H9 (cell line): ENCODE results near the gene MUL1. TPM values are rescaled to one million over a fixed set of nuclear protein-coding genes. Genes with fewer than 3 reads are reported as not detected.

Experiments
- DNase-seq: peaks from one replicate; pipeline ENCODE4 v3.0.0-alpha.2; 2017
- H2AFZ ChIP-seq: one replicate; pipeline ENCODE4 v1.6.1; 2013; ENCODE audit warnings: mild to moderate bottlenecking, low read length, control low read depth, moderate library complexity
- H2AK5ac ChIP-seq: 2 replicates; pipeline ENCODE4 v1.6.1; 2013; ENCODE audit warnings: low read length, control low read depth, mixed read lengths; ENCODE audit not compliant: insufficient read length
- H2BK120ac ChIP-seq: one replicate; pipeline ENCODE4 v1.6.1; 2013; ENCODE audit warnings: low read depth, mild to moderate bottlenecking, low read length, control low read depth, inconsistent platforms; ENCODE audit not compliant: poor library complexity, severe bottlenecking
- H2BK12ac ChIP-seq: 2 replicates; pipeline ENCODE4 v1.6.1; 2013; ENCODE audit warnings: low read length, control low read depth, mixed read lengths, low read depth; ENCODE audit not compliant: insufficient read length
- H2BK15ac ChIP-seq: 2 replicates; pipeline ENCODE4 v1.6.1; 2013; ENCODE audit warnings: low read depth, low read length, control low read depth
- H2BK20ac ChIP-seq: one replicate; pipeline ENCODE4 v1.6.1; 2013; ENCODE audit warnings: low read depth, mild to moderate bottlenecking, low read length, control low read depth, inconsistent platforms; ENCODE audit not compliant: poor library complexity, severe bottlenecking
- H2BK5ac ChIP-seq: 2 replicates; pipeline ENCODE4 v1.6.1; 2013; ENCODE audit warnings: low read length, control low read depth, mixed read lengths; ENCODE audit not compliant: insufficient read length
- H3K14ac ChIP-seq: 2 replicates; pipeline ENCODE4 v1.6.1; 2013; ENCODE audit warnings: low read length, control low read depth; ENCODE audit not compliant: insufficient read depth
- H3K18ac ChIP-seq: 2 replicates; pipeline ENCODE4 v1.6.1; 2013; ENCODE audit warnings: low read depth, mild to moderate bottlenecking, mixed read lengths, low read length, control low read depth; ENCODE audit not compliant: insufficient read length
- H3K23ac ChIP-seq: 2 replicates; pipeline ENCODE4 v1.6.1; 2013; ENCODE audit warnings: low read length, control low read depth, mixed read lengths, low read depth; ENCODE audit not compliant: insufficient read length
- H3K23me2 ChIP-seq: 2 replicates; pipeline ENCODE4 v1.6.1; 2013; ENCODE audit warnings: low read depth, mild to moderate bottlenecking, mixed read lengths, low read length, control low read depth; ENCODE audit not compliant: insufficient read length, poor library complexity, severe bottlenecking
- H3K27ac ChIP-seq: 2 replicates; pipeline ENCODE4 v1.5.1; 2013; ENCODE audit warnings: low read length, control low read depth, mixed read lengths, low read depth; ENCODE audit not compliant: insufficient read length
- H3K27me3 ChIP-seq: 2 replicates; pipeline ENCODE4 v1.6.1; 2013; ENCODE audit warnings: low read length, control low read depth, inconsistent platforms; ENCODE audit not compliant: insufficient read depth
- H3K4ac ChIP-seq: 2 replicates; pipeline ENCODE4 v1.6.1; 2013; ENCODE audit warnings: low read depth, mild to moderate bottlenecking, control low read depth, inconsistent platforms, low read length, moderate library complexity
- H3K4me1 ChIP-seq: 2 replicates; pipeline ENCODE4 v1.6.1; 2013; ENCODE audit warnings: low read length, control low read depth, inconsistent platforms; ENCODE audit not compliant: insufficient read depth
- H3K4me2 ChIP-seq: 2 replicates; pipeline ENCODE4 v1.6.1; 2013; ENCODE audit warnings: low read length, control low read depth, mixed read lengths; ENCODE audit not compliant: insufficient read length, insufficient read depth
- H3K56ac ChIP-seq: 2 replicates; pipeline ENCODE4 v1.6.1; 2013; ENCODE audit warnings: low read depth, mild to moderate bottlenecking, mixed read lengths, low read length, control low read depth; ENCODE audit not compliant: insufficient read length
- H3K79me1 ChIP-seq: 2 replicates; pipeline ENCODE4 v1.6.1; 2013; ENCODE audit warnings: low read depth, mild to moderate bottlenecking, moderate library complexity, low read length, control low read depth, inconsistent platforms; ENCODE audit not compliant: insufficient read depth, poor library complexity, severe bottlenecking
- H3K79me2 ChIP-seq: 2 replicates; pipeline ENCODE4 v1.6.1; 2013; ENCODE audit warnings: low read length, control low read depth, inconsistent platforms; ENCODE audit not compliant: insufficient read depth
- H3K9ac ChIP-seq: 2 replicates; pipeline ENCODE4 v1.6.1; 2013; ENCODE audit warnings: low read length, control low read depth, mixed read lengths; ENCODE audit not compliant: insufficient read length; ENCODE audit errors: extremely low read depth
- H3K9me3 ChIP-seq: one replicate; pipeline ENCODE4 v1.6.1; 2013; ENCODE audit warnings: low read depth, low read length, inconsistent platforms; ENCODE audit not compliant: control insufficient read depth
- H3T11ph ChIP-seq: one replicate; pipeline ENCODE4 v1.6.1; 2013; ENCODE audit warnings: mild to moderate bottlenecking, low read length, control low read depth, inconsistent platforms
- H4K20me1 ChIP-seq: one replicate; pipeline ENCODE4 v1.6.1; 2013; ENCODE audit not compliant: control insufficient read depth, insufficient read length, insufficient read depth
- H4K5ac ChIP-seq: 2 replicates; pipeline ENCODE4 v1.6.1; 2013; ENCODE audit warnings: low read depth, mild to moderate bottlenecking, mixed read lengths, low read length, control low read depth; ENCODE audit not compliant: insufficient read length
- H4K8ac ChIP-seq: replicated peaks from 2 replicates; pipeline ENCODE4 v1.6.1; 2013; ENCODE audit warnings: low read length, control low read depth, mixed read lengths, low read depth; ENCODE audit not compliant: insufficient read length
- H4K91ac ChIP-seq: 2 replicates; pipeline ENCODE4 v1.6.1; 2013; ENCODE audit warnings: low read depth, mild to moderate bottlenecking, moderate library complexity, mixed read lengths, low read length, control low read depth; ENCODE audit not compliant: insufficient read length
- H3K27ac Mint-ChIP-seq, 3 experiments: 2 replicates in 2 of 3; 3 replicates in 1 of 3; pipeline ENCODE4 v1.8.0; 2020 to 2021; ENCODE audit warnings: mixed read lengths in 3 of 3, mild to moderate bottlenecking in 1 of 3, moderate library complexity in 1 of 3
- H3K27me3 Mint-ChIP-seq: 2 replicates; pipeline ENCODE4 v1.8.0; 2021; ENCODE audit warnings: low read depth, mild to moderate bottlenecking, moderate library complexity, mixed read lengths
- H3K36me3 Mint-ChIP-seq, 3 experiments: 2 replicates in 2 of 3; 3 replicates in 1 of 3; pipeline ENCODE4 v1.8.0; 2020 to 2021; ENCODE audit warnings: low read depth in 3 of 3, mixed read lengths in 3 of 3; ENCODE audit not compliant: insufficient read depth in 1 of 3
- H3K4me1 Mint-ChIP-seq, 2 experiments: 2 replicates each; pipeline ENCODE4 v1.8.0; 2020; ENCODE audit warnings: mixed read lengths in 2 of 2
- H3K4me3 Mint-ChIP-seq, 2 experiments: 2 replicates in 1 of 2; 3 replicates in 1 of 2; pipeline ENCODE4 v1.8.0; 2020 to 2021; ENCODE audit warnings: mild to moderate bottlenecking in 2 of 2, mixed read lengths in 2 of 2, moderate library complexity in 1 of 2
- H3K9me3 Mint-ChIP-seq, 2 experiments: 2 replicates in 1 of 2; 3 replicates in 1 of 2; pipeline ENCODE4 v1.8.0; 2020; ENCODE audit warnings: mild to moderate bottlenecking in 2 of 2, mixed read lengths in 2 of 2, moderate library complexity in 1 of 2
- CTCF ChIP-seq: fragments of 200-600 bp; sonication (generic); conservative IDR thresholded peaks from 3 replicates; pipeline ENCODE4 v1.8.0; 2021; ENCODE audit warnings: antibody characterized with exemption, mild to moderate bottlenecking
- WGBS: extraction: QIAGEN DNeasy Blood & Tissue Kit; methylation state at CpG from one replicate; pipeline ENCODE4 v1.1.7; 2013; ENCODE audit warnings: missing lambda C conversion rate, low lambda C conversion rate, mixed read lengths; ENCODE audit not compliant: insufficient read length; ENCODE audit errors: extremely low coverage; 5-methylcytosine and 5-hydroxymethylcytosine counted together
- total RNA-seq: library from RNA; stranded (reverse); gene quantifications from 2 replicates; pipeline ENCODE4 v1.2.1, GENCODE V29; 2021

MUL1 gene
- total RNA-seq, 1 experiment from 2014 or later: 27.1 TPM

GRCh38 chr1:20474333-20474975 lies 33.5 kb downstream of the MUL1 start:
- H3K56ac ChIP-seq: no peak overlapping the region
- H3K4me3 Mint-ChIP-seq: peak overlapping the region in 1 of 2 experiments; percentile 7; a peak in 2 of 5 replicates
- H2BK120ac ChIP-seq: no peak overlapping the region
- no peak overlapping the region for H4K5ac ChIP-seq
- H3T11ph ChIP-seq: no peak overlapping the region
- no peak overlapping the region for H3K4me2 ChIP-seq
- peaks cover 71% of the 10 kb centered on the region for H3K27me3 Mint-ChIP-seq
- H4K8ac ChIP-seq: no peak overlapping the region
- WGBS: no CpG with 5 or more reads among the region's 2 CpGs
- H3K4me1 Mint-ChIP-seq: peaks cover 27 to 34% of the 10 kb centered on the region in 2 experiments
- H3K27ac ChIP-seq: no peak overlapping the region
- no peak overlapping the region for H3K18ac ChIP-seq
- no peak overlapping the region for H2BK5ac ChIP-seq
- no peaks in the 10 kb centered on the region for H3K23me2 ChIP-seq
- H3K4ac ChIP-seq: no peak overlapping the region
- H3K9me3 ChIP-seq: no peaks in the 10 kb centered on the region
- no peak overlapping the region for H3K9ac ChIP-seq
- H4K20me1 ChIP-seq: no peaks in the 10 kb centered on the region
- no peak overlapping the region for H3K27ac Mint-ChIP-seq
- no peak overlapping the region for H4K91ac ChIP-seq
- peaks cover 7% of the 10 kb centered on the region; the same call in 1 of the 2 replicates for H3K4me1 ChIP-seq
- H2AFZ ChIP-seq: no peak overlapping the region
- no peak overlapping the region for H2BK12ac ChIP-seq
- H3K27me3 ChIP-seq: no peaks in the 10 kb centered on the region; the same call in 1 of the 2 replicates
- H2AK5ac ChIP-seq: no peak overlapping the region
- TF ChIP-seq CTCF: no peak
- H3K79me1 ChIP-seq: no peaks in the 10 kb centered on the region
- H3K23ac ChIP-seq: no peak overlapping the region
- DNase-seq: no peak
- H3K14ac ChIP-seq: no peak overlapping the region
- H3K36me3 Mint-ChIP-seq: no peaks in the 10 kb centered on the region
- no peaks in the 10 kb centered on the region for H3K79me2 ChIP-seq
- H3K9me3 Mint-ChIP-seq: no peaks in the 10 kb centered on the region; a peak in 1 of 5 replicates
- no peak overlapping the region for H2BK20ac ChIP-seq
- no peak overlapping the region for H2BK15ac ChIP-seq
